ENCODE measurements around the gene NEGR1. TPM values are rescaled to one million over a fixed set of nuclear protein-coding genes. Genes with fewer than 3 reads are reported as not detected.

The NEGR1 gene
- total and polyA plus RNA-seq, 2 donors (not counting 3 experiments of a cell fraction or from before 2014, with no cell fraction given): 6.8 to 21.8 TPM

DNA sequence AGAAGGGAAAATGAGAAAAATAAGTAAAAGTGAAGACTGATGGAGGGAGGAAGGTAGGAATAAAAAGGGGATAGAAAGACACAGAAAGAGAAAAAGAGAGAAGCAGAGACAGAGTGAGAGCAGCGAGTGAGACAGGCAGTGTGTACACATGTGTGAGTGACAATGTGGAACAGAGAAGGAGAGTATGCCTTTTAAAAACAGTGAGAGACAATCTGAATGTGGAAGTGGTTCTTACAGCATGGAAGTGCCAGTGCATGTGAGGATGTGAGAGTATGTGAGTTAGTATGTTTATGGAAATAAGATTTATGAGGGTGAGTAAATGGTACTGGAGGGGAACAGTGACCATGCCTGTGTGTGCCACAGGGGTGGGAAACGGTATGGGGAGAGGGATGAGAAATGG is 1.2 kb downstream of the NEGR1 start:
- POLR2A ChIA-PET: no interaction called here

DNA sequence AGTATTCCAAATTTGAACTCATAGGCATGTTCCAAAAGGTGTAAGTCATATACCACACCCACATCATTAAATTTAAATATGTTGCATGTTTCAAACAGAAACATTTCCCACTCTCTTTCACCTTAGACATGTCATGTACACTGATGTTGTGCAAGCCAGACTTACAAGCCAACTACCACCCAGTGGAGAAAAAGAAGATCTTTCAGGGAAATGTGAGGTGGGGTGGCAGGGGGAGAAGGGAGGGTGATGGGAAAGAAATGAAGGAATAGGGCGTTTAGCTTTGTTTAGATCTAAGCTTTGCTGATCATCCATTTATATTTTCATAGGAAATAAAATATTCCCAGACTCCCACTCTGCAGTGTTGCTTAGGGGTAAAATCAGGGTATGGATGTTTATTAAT is 1.6 kb downstream of the NEGR1 start:
- intact Hi-C loops (cut with micrococcal nuclease): loop anchor here (5.0 to 10.0 kb wide), 7 partner anchors 157 to 1914 kb away; partner anchors contain the start of genes FPGT and LRRIQ3

More for the DNA sequence above, 1.2 kb downstream of the NEGR1 start:
- peak overlapping the region; percentile 97 for H3K4me2 ChIP-seq (ENCODE audit: insufficient read depth, low read length)
- intact Hi-C loops (cut with micrococcal nuclease) (loop anchor here (5.0 to 10.0 kb wide), 7 partner anchors 156 to 1914 kb away; partner anchors contain the start of genes FPGT and LRRIQ3), dilution Hi-C loops (cut with MboI; ENCODE audit: extremely low pct_ligation_motif_present, low sequenced_read_pairs) (no loop called here)
- no peak for TF ChIP-seq EZH2 (IDR thresholded peaks at IDR 0.05; ENCODE audit: borderline replicate concordance, low read depth, low read length, severe bottlenecking)
- no peak for TF ChIP-seq FOS (IDR thresholded peaks at IDR 0.05; ENCODE audit: borderline replicate concordance, insufficient read depth, low read length)
- TF ChIP-seq POLR2AphosphoS5 (IDR thresholded peaks at IDR 0.05; ENCODE audit: insufficient read depth, low read depth, low read length): no peak
- TF ChIP-seq, protein P1, sequence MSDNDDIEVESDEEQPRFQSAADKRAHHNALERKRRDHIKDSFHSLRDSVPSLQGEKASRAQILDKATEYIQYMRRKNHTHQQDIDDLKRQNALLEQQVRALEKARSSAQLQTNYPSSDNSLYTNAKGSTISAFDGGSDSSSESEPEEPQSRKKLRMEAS (IDR thresholded peaks at IDR 0.05; ENCODE audit: insufficient read depth, insufficient read length): no peak
- H3K36me3 ChIP-seq (ENCODE audit: control insufficient read depth in 2 of 2, extremely low read depth in 1 of 2, insufficient read depth in 2 of 2, low read length in 2 of 2): no peaks in the 10 kb centered on the region
- peak overlapping the region; percentile 76 for H3K9ac ChIP-seq (replicated peaks; ENCODE audit: extremely low read depth, insufficient read depth, low read length)
- H3K79me2 ChIP-seq (ENCODE audit: control insufficient read depth, insufficient read depth, low read length): peaks cover 42% of the 10 kb centered on the region
- H3K9me3 ChIP-seq (replicated peaks; ENCODE audit: control insufficient read depth, insufficient read depth, low read length): no peaks in the 10 kb centered on the region
- no peaks in the 10 kb centered on the region for H3K9me1 ChIP-seq (replicated peaks; ENCODE audit: control insufficient read depth, extremely low read depth, insufficient read depth, low read length)
- TSS peak; percentile 1 for BruUV-seq (replicated peaks)
- H3K27ac ChIP-seq (ENCODE audit: insufficient read depth, low read depth, low read length): peak overlapping the region; percentile 40
- FAIRE-seq (no peak), DNase-seq (ENCODE audit: low read depth, low spot score) (peak; percentile 33)
- no peaks in the 10 kb centered on the region for H3K27me3 ChIP-seq (ENCODE audit: control insufficient read depth in 2 of 2, insufficient read depth in 2 of 2, low read length in 2 of 2)
- H4K20me1 ChIP-seq (replicated peaks; ENCODE audit: control insufficient read depth, extremely low read depth, insufficient read depth, low read length): no peaks in the 10 kb centered on the region
- H3K4me3 ChIP-seq (replicated peaks in 1 of 3; ENCODE audit: insufficient read depth in 1 of 3, low read depth in 1 of 3, low read length in 3 of 3): peak overlapping the region in 2 of 3 experiments; percentile 70 to 91
- peaks cover 47% of the 10 kb centered on the region for H3K4me1 ChIP-seq (ENCODE audit: control insufficient read depth, extremely low read depth, insufficient read depth, low read length)
- CTCF ChIA-PET: interaction anchor here (0.6 to 2.0 kb wide), 4 partner anchors 11 to 94 kb away, joined by 3 to 8 read pairs (median 4); no protein-coding TSS in a partner anchor
- H2AFZ ChIP-seq (ENCODE audit: low read depth, low read length): peak overlapping the region; percentile 78

More for the DNA sequence above, 1.6 kb downstream of the NEGR1 start:
- Histone ChIP-seq H3K36me3 (ENCODE audit: control insufficient read depth in 2 of 2, extremely low read depth in 1 of 2, insufficient read depth in 2 of 2, low read length in 2 of 2) (no peaks in the 10 kb centered on the region), H3K9me1 (replicated peaks; ENCODE audit: control insufficient read depth, extremely low read depth, insufficient read depth, low read length) (no peaks in the 10 kb centered on the region), H4K20me1 (replicated peaks; ENCODE audit: control insufficient read depth, extremely low read depth, insufficient read depth, low read length) (no peaks in the 10 kb centered on the region), H3K4me3 (replicated peaks in 1 of 3; ENCODE audit: insufficient read depth in 1 of 3, low read depth in 1 of 3, low read length in 3 of 3) (peak overlapping the region in 2 of 3 experiments; percentile 70 to 91), H3K27ac (ENCODE audit: insufficient read depth, low read depth, low read length) (peak overlapping the region; percentile 40), H3K9ac (replicated peaks; ENCODE audit: extremely low read depth, insufficient read depth, low read length) (peak overlapping the region; percentile 76), H3K79me2 (ENCODE audit: control insufficient read depth, insufficient read depth, low read length) (peaks cover 43% of the 10 kb centered on the region), H3K9me3 (replicated peaks; ENCODE audit: control insufficient read depth, insufficient read depth, low read length) (no peaks in the 10 kb centered on the region), H3K4me1 (ENCODE audit: control insufficient read depth, extremely low read depth, insufficient read depth, low read length) (peaks cover 42% of the 10 kb centered on the region), H2AFZ (ENCODE audit: low read depth, low read length) (peak overlapping the region; percentile 78), H3K27me3 (ENCODE audit: control insufficient read depth in 2 of 2, insufficient read depth in 2 of 2, low read length in 2 of 2) (no peaks in the 10 kb centered on the region), H3K4me2 (ENCODE audit: insufficient read depth, low read length) (peak overlapping the region; percentile 97)
- BruUV-seq (replicated peaks): no TSS peak
- POLR2A ChIA-PET: no interaction called here
- TF ChIP-seq, protein P1 (IDR thresholded peaks at IDR 0.05; ENCODE audit: insufficient read depth, insufficient read length): no peak
- TF ChIP-seq, protein P2, sequence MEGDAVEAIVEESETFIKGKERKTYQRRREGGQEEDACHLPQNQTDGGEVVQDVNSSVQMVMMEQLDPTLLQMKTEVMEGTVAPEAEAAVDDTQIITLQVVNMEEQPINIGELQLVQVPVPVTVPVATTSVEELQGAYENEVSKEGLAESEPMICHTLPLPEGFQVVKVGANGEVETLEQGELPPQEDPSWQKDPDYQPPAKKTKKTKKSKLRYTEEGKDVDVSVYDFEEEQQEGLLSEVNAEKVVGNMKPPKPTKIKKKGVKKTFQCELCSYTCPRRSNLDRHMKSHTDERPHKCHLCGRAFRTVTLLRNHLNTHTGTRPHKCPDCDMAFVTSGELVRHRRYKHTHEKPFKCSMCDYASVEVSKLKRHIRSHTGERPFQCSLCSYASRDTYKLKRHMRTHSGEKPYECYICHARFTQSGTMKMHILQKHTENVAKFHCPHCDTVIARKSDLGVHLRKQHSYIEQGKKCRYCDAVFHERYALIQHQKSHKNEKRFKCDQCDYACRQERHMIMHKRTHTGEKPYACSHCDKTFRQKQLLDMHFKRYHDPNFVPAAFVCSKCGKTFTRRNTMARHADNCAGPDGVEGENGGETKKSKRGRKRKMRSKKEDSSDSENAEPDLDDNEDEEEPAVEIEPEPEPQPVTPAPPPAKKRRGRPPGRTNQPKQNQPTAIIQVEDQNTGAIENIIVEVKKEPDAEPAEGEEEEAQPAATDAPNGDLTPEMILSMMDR (IDR thresholded peaks at IDR 0.05; ENCODE audit: extremely low read depth in 1 of 2, insufficient read depth in 1 of 2, low read depth in 1 of 2, low read length in 2 of 2): no peak
- TF ChIP-seq POLR2AphosphoS5 (IDR thresholded peaks at IDR 0.05; ENCODE audit: insufficient read depth, low read depth, low read length): no peak
- DNase-seq (ENCODE audit: low read depth, low spot score): peak; percentile 24
- dilution Hi-C loops (cut with MboI; ENCODE audit: extremely low pct_ligation_motif_present, low sequenced_read_pairs): no loop called here
- no peak for FAIRE-seq
- CTCF ChIA-PET: interaction anchor here (0.6 to 2.0 kb wide), 4 partner anchors 11 to 93 kb away, joined by 3 to 8 read pairs (median 4); no protein-coding TSS in a partner anchor
